Measurements from ENCODE around the gene RPL23. TPM values are rescaled to one million over a fixed set of nuclear protein-coding genes. Genes with fewer than 3 reads are reported as not detected.

Gene RPL23
- total RNA-seq, 1 donor from 2014 or later: 1,802 TPM

- peaks cover 38% of the 10 kb centered on the region for H3K36me3 Mint-ChIP-seq (ENCODE audit: low read depth)
- no peak for DNase-seq (ENCODE audit: low read depth, low spot score)
- no peaks in the 10 kb centered on the region for H3K9me3 Mint-ChIP-seq
- no peaks in the 10 kb centered on the region for H3K27me3 Mint-ChIP-seq (ENCODE audit: low read depth)
- H3K27ac Mint-ChIP-seq (ENCODE audit: unreplicated experiment): peak overlapping the region; percentile 99
- no peak for TF ChIP-seq CTCF (conservative IDR thresholded peaks at IDR 0.05)
- peak overlapping the region; percentile 98 for H3K4me3 Mint-ChIP-seq
- peaks cover 42% of the 10 kb centered on the region for H3K4me1 Mint-ChIP-seq
Observed at GRCh38 chr17:38852771-38853291, 690 bp downstream of the RPL23 start.

- peaks cover 38% of the 10 kb centered on the region for H3K36me3 Mint-ChIP-seq (ENCODE audit: low read depth)
- H3K4me3 Mint-ChIP-seq: peak overlapping the region; percentile 98
- DNase-seq (ENCODE audit: low read depth, low spot score): no peak
- H3K27ac Mint-ChIP-seq (ENCODE audit: unreplicated experiment): peak overlapping the region; percentile 70
- H3K9me3 Mint-ChIP-seq: no peaks in the 10 kb centered on the region
- peaks cover 42% of the 10 kb centered on the region for H3K4me1 Mint-ChIP-seq
- no peaks in the 10 kb centered on the region for H3K27me3 Mint-ChIP-seq (ENCODE audit: low read depth)
- TF ChIP-seq CTCF (conservative IDR thresholded peaks at IDR 0.05): no peak
Observed at GRCh38 chr17:38851434-38851833, 2.1 kb downstream of the RPL23 start.

GRCh38 chr17:38850374-38850773 is 3.1 kb downstream of the RPL23 start:
- no peak for TF ChIP-seq CTCF (conservative IDR thresholded peaks at IDR 0.05)
- no peak overlapping the region for H3K27ac Mint-ChIP-seq (ENCODE audit: unreplicated experiment)
- H3K4me1 Mint-ChIP-seq: peaks cover 42% of the 10 kb centered on the region

GRCh38 chr17:38848939-38849605 is 4.4 kb downstream of the RPL23 start:
- Mint-ChIP-seq H3K36me3 (ENCODE audit: low read depth) (peaks cover 38% of the 10 kb centered on the region), H3K27ac (ENCODE audit: unreplicated experiment) (no peak overlapping the region), H3K4me3 (peak overlapping the region; percentile 71)

More at GRCh38 chr17:38850374-38850773, 3.1 kb downstream of the RPL23 start:
- H3K4me3 Mint-ChIP-seq: peak overlapping the region; percentile 98
- H3K36me3 Mint-ChIP-seq (ENCODE audit: low read depth): peaks cover 38% of the 10 kb centered on the region
- DNase-seq (ENCODE audit: low read depth, low spot score): no peak
- no peaks in the 10 kb centered on the region for H3K9me3 Mint-ChIP-seq
- no peaks in the 10 kb centered on the region for H3K27me3 Mint-ChIP-seq (ENCODE audit: low read depth)

GRCh38 chr17:38848557-38848891 is 5.0 kb downstream of the RPL23 start:
- no peaks in the 10 kb centered on the region for H3K9me3 Mint-ChIP-seq
- no peak for TF ChIP-seq CTCF (conservative IDR thresholded peaks at IDR 0.05)
- H3K4me3 Mint-ChIP-seq: peak overlapping the region; percentile 71
- peaks cover 34% of the 10 kb centered on the region for H3K4me1 Mint-ChIP-seq
- no peaks in the 10 kb centered on the region for H3K27me3 Mint-ChIP-seq (ENCODE audit: low read depth)
- no peak overlapping the region for H3K27ac Mint-ChIP-seq (ENCODE audit: unreplicated experiment)
- peaks cover 37% of the 10 kb centered on the region for H3K36me3 Mint-ChIP-seq (ENCODE audit: low read depth)
- DNase-seq (ENCODE audit: low read depth, low spot score): no peak

More at GRCh38 chr17:38848939-38849605, 4.4 kb downstream of the RPL23 start:
- Mint-ChIP-seq H3K9me3 (no peaks in the 10 kb centered on the region), H3K4me1 (peaks cover 39% of the 10 kb centered on the region), H3K27me3 (ENCODE audit: low read depth) (no peaks in the 10 kb centered on the region)
- TF ChIP-seq CTCF (conservative IDR thresholded peaks at IDR 0.05): no peak
- no peak for DNase-seq (ENCODE audit: low read depth, low spot score)
